Measurements from ENCODE around the gene PEPD. TPM values are rescaled to one million over a fixed set of nuclear protein-coding genes. Genes with fewer than 3 reads are reported as not detected.

Gene PEPD
- total RNA-seq, 1 experiment from 2014 or later = 40.5 TPM

GRCh38 chr19:33407140-33407551, 114.4 kb downstream of the PEPD start:
- no peaks in the 10 kb centered on the region for H3K27me3 ChIP-seq (ENCODE audit: insufficient read depth, low read length)
- TF ChIP-seq ATF3 (IDR thresholded peaks at IDR 0.05) = no peak
- TF ChIP-seq JUND (IDR thresholded peaks at IDR 0.05) = no peak
- no peak for TF ChIP-seq YY1 (IDR thresholded peaks at IDR 0.05; ENCODE audit: extremely low read depth, insufficient replicate concordance, low read depth, low read length)
- no peak for TF ChIP-seq ZBTB33 (IDR thresholded peaks at IDR 0.05; ENCODE audit: extremely low read depth, insufficient replicate concordance, low read length)
- TF ChIP-seq TCF7L2 (IDR thresholded peaks at IDR 0.05; ENCODE audit: borderline replicate concordance, extremely low read depth, insufficient read depth, insufficient read length) = no peak
- no peak for TF ChIP-seq SRF (IDR thresholded peaks at IDR 0.05; ENCODE audit: low read depth)
- no peak for TF ChIP-seq SP1 (IDR thresholded peaks at IDR 0.05; ENCODE audit: low read depth)
- TF ChIP-seq POLR2AphosphoS5 (IDR thresholded peaks at IDR 0.05; ENCODE audit: low read depth, low read length) = no peak
- TF ChIP-seq ELF1 (IDR thresholded peaks at IDR 0.05; ENCODE audit: borderline replicate concordance, low read depth) = no peak
- TF ChIP-seq EGR1 (IDR thresholded peaks at IDR 0.05; ENCODE audit: low read depth) = no peak
- TF ChIP-seq FOSL1 (IDR thresholded peaks at IDR 0.05; ENCODE audit: low read depth) = no peak
- no peaks in the 10 kb centered on the region for H3K9me2 ChIP-seq (ENCODE audit: insufficient read depth)
- H3K27ac ChIP-seq (ENCODE audit: low read depth, low read length) = no peak overlapping the region
- ChIA-PET POLR2A (no interaction called here), CTCF (interaction anchor here (1.1 to 2.4 kb wide), 12 partner anchors 9 to 280 kb away, joined by 3 to 20 read pairs (median 6); partner anchors contain the start of gene CEBPA), RAD21 (ENCODE audit: low non-redundant PET in 1 of 2, low total read pairs in 2 of 2, uncharacterized antibody in 2 of 2, unreplicated experiment in 2 of 2) (interaction anchor here (0.5 to 1.3 kb wide), 4 partner anchors 165 to 344 kb away, joined by 4 to 10 read pairs (median 6); no protein-coding TSS in a partner anchor)
- intact Hi-C loops (cut with micrococcal nuclease) = loop anchor here (1.0 to 10.0 kb wide), 2 partner anchors 172 to 262 kb away; no protein-coding TSS in a partner anchor
- no peaks in the 10 kb centered on the region for H4K20me1 ChIP-seq (ENCODE audit: insufficient read depth)
- ATAC-seq = peak; percentile 41
- no peaks in the 10 kb centered on the region for H3K9me3 ChIP-seq (ENCODE audit: control insufficient read depth in 1 of 2, insufficient read depth in 1 of 2, low read depth in 1 of 2, low read length in 2 of 2)
- no peak overlapping the region for H3K4me3 ChIP-seq (replicated peaks in 1 of 2; ENCODE audit: low read depth in 1 of 2, low read length in 2 of 2)
- no peak for DNase-seq (ENCODE audit: low read depth, low spot score)
- H3K9ac ChIP-seq (ENCODE audit: low read length) = no peak overlapping the region
- no peaks in the 10 kb centered on the region for H3K36me3 ChIP-seq (ENCODE audit: control insufficient read depth in 1 of 2, insufficient read depth in 2 of 2, low read length in 2 of 2)
- no TSS peak for BruUV-seq (replicated peaks)
- H3K79me2 ChIP-seq (ENCODE audit: insufficient read depth, low read length) = no peaks in the 10 kb centered on the region
- H2AFZ ChIP-seq (ENCODE audit: low read depth, low read length, poor library complexity, severe bottlenecking) = no peak overlapping the region
- H3K4me1 ChIP-seq (ENCODE audit: control insufficient read depth in 1 of 2, insufficient read depth in 2 of 2, low read length in 2 of 2) = no peaks in the 10 kb centered on the region
- no peak overlapping the region for H3K4me2 ChIP-seq (ENCODE audit: low read length)

Data from HCT116 (cell line).